DMS79 treated with DMSO at 0.1 percent for 48 hours (cell line): ENCODE data around the gene C11orf21.
"Not testable (repeated sequence)": the region's sequence is repeated elsewhere in the genome, so short reads cannot be mapped to it uniquely, and the experiment has no call there.

Source experiments
- DNase-seq: peaks from one replicate; lab custom pipeline; 2025; lab: John Stamatoyannopoulos, UW

The C11orf21 gene

GRCh38 chr11:2301631-2302305 lies at the start of gene C11orf21, which contains the start of gene TSPAN32:
C11orf21 (minus strand) TSS chr11:2301918; CDS start chr11:2301808, 110 bp downstream.
TSPAN32 (plus strand) TSS chr11:2302013; CDS start chr11:2302150, 137 bp downstream.
- no peak for DNase-seq

- no peak for DNase-seq
These were observed 47.3 kb upstream of the C11orf21 start for GRCh38 chr11:2348986-2349385.

- no peak for DNase-seq
These were observed 45.7 kb upstream of the C11orf21 start for GRCh38 chr11:2347308-2347830.

GRCh38 chr11:2346586-2347307 lies 45.0 kb upstream of the C11orf21 start:
- no peak for DNase-seq

- DNase-seq: no peak
These were observed 44.3 kb upstream of the C11orf21 start for GRCh38 chr11:2346014-2346413.

GRCh38 chr11:2345050-2345449 lies 43.3 kb upstream of the C11orf21 start:
- no peak for DNase-seq

GRCh38 chr11:2343502-2343901 lies 41.8 kb upstream of the C11orf21 start:
- no peak for DNase-seq

GRCh38 chr11:2342981-2343380 lies 41.3 kb upstream of the C11orf21 start:
- no peak for DNase-seq

- DNase-seq: no peak
These were observed 40.8 kb upstream of the C11orf21 start for GRCh38 chr11:2342557-2342956.

GRCh38 chr11:2338760-2339159 lies 37.0 kb upstream of the C11orf21 start:
- not testable (repeated sequence) for DNase-seq

- DNase-seq: not testable (repeated sequence)
These were observed 33.6 kb upstream of the C11orf21 start for GRCh38 chr11:2335286-2335685.

- DNase-seq: not testable (repeated sequence)
These were observed 31.9 kb upstream of the C11orf21 start for GRCh38 chr11:2333486-2334205.

- not testable (repeated sequence) for DNase-seq
These were observed 30.9 kb upstream of the C11orf21 start for GRCh38 chr11:2332569-2332968.

- DNase-seq: no peak
These were observed 29.7 kb upstream of the C11orf21 start for GRCh38 chr11:2331404-2331803.

GRCh38 chr11:2330696-2331095 lies 29.0 kb upstream of the C11orf21 start:
- no peak for DNase-seq

- DNase-seq: no peak
These were observed 27.8 kb upstream of the C11orf21 start for GRCh38 chr11:2329551-2329950.

- DNase-seq: no peak
These were observed 27.1 kb upstream of the C11orf21 start for GRCh38 chr11:2328656-2329354.

- no peak for DNase-seq
These were observed 26.3 kb upstream of the C11orf21 start for GRCh38 chr11:2328021-2328420.

GRCh38 chr11:2327032-2327431 lies 25.3 kb upstream of the C11orf21 start:
- DNase-seq: no peak

GRCh38 chr11:2325719-2326118 lies 24.0 kb upstream of the C11orf21 start:
- DNase-seq: no peak

- DNase-seq: no peak
These were observed 23.4 kb upstream of the C11orf21 start for GRCh38 chr11:2325123-2325522.

- no peak for DNase-seq
These were observed 19.6 kb upstream of the C11orf21 start for GRCh38 chr11:2321311-2321683.
